OCI-LY1 (cell line): ENCODE data around the gene PTPRN2.

Experiments
- H2AFZ ChIP-seq: fragments of 200-600 bp; sonication (generic), shearing (Covaris generic); 2 replicates; pipeline ENCODE4 v1.6.0; 2014; ENCODE audit warnings: antibody characterized with exemption, mild to moderate bottlenecking, low read length
- H3F3A ChIP-seq: fragments of 200-600 bp; sonication (generic), shearing (Covaris generic); 2 replicates; pipeline ENCODE4 v1.6.0; 2014; ENCODE audit warnings: mild to moderate bottlenecking, antibody characterized with exemption, low read length, moderate library complexity; ENCODE audit not compliant: insufficient read depth
- H3K27ac ChIP-seq: fragments of 200-600 bp; sonication (generic); 2 replicates; pipeline ENCODE4 v1.5.1; 2014; ENCODE audit warnings: low read length, mixed run types, mild to moderate bottlenecking, low read depth; ENCODE audit not compliant: poor library complexity, severe bottlenecking
- H3K27me3 ChIP-seq: fragments of 200-600 bp; sonication (generic); 2 replicates; pipeline ENCODE4 v1.6.0; 2014; ENCODE audit warnings: antibody characterized with exemption, mild to moderate bottlenecking, low read length, moderate library complexity; ENCODE audit not compliant: insufficient read depth
- H3K36me3 ChIP-seq: fragments of 200-600 bp; sonication (generic); 2 replicates; pipeline ENCODE4 v1.6.1; 2014; ENCODE audit warnings: mild to moderate bottlenecking, antibody characterized with exemption, low read length, moderate library complexity, mixed read lengths; ENCODE audit not compliant: insufficient read depth
- H3K4me1 ChIP-seq: fragments of 200-600 bp; sonication (generic); 2 replicates; pipeline ENCODE4 v1.5.1; 2014; ENCODE audit warnings: mild to moderate bottlenecking, low read length, moderate library complexity; ENCODE audit not compliant: insufficient read depth, severe bottlenecking
- H3K4me2 ChIP-seq: fragments of 200-600 bp; sonication (generic), shearing (Covaris generic); 2 replicates; pipeline ENCODE4 v1.6.1; 2014; ENCODE audit warnings: low read length
- H3K4me3 ChIP-seq: fragments of 200-600 bp; sonication (generic); 2 replicates; pipeline ENCODE4 v1.5.1; 2014; ENCODE audit warnings: low read length, low read depth, mild to moderate bottlenecking, mixed read lengths; ENCODE audit not compliant: poor library complexity, severe bottlenecking
- H3K79me2 ChIP-seq: fragments of 200-600 bp; shearing (Covaris generic); 2 replicates; pipeline ENCODE4 v1.6.1; 2016; ENCODE audit warnings: mixed run types, low read length, mixed read lengths; ENCODE audit not compliant: insufficient read depth
- H3K9ac ChIP-seq: fragments of 200-600 bp; sonication (generic), shearing (Covaris generic); 2 replicates; pipeline ENCODE4 v1.6.1; 2014; ENCODE audit warnings: mild to moderate bottlenecking, low read length, mixed read lengths
- H3K9me2 ChIP-seq: fragments of 200-600 bp; sonication (generic), shearing (Covaris generic); 2 replicates; pipeline ENCODE4 v1.6.1; 2014; ENCODE audit warnings: low read depth, mild to moderate bottlenecking, low read length, mixed read lengths
- H3K9me3 ChIP-seq: fragments of 200-600 bp; shearing (Covaris generic); 2 replicates; pipeline ENCODE4 v1.6.1; 2014; ENCODE audit warnings: low read length, mixed read lengths
- H4K20me1 ChIP-seq: fragments of 200-600 bp; sonication (generic), shearing (Covaris generic); 2 replicates; pipeline ENCODE4 v1.6.0; 2016; ENCODE audit warnings: mild to moderate bottlenecking, low read length; ENCODE audit not compliant: insufficient read depth
- CTCF ChIP-seq: fragments of 200-600 bp; sonication (generic), shearing (Covaris generic); IDR thresholded peaks from 2 replicates; pipeline ENCODE4 v1.5.1; 2017; ENCODE audit warnings: mild to moderate bottlenecking, antibody characterized with exemption, low read length, moderate library complexity, mixed read lengths
- EZH2 ChIP-seq: fragments of 200-600 bp; sonication (generic), shearing (Covaris generic); IDR thresholded peaks from 2 replicates; pipeline ENCODE4 v1.8.0; 2017; ENCODE audit warnings: borderline replicate concordance, mixed run types, mild to moderate bottlenecking, antibody characterized with exemption, low read length, moderate library complexity, mixed read lengths

PTPRN2 gene

GRCh38 chr7:157527686-157528085 lies 1059.9 kb downstream of the PTPRN2 start:
- H3K9me2 ChIP-seq = no peaks in the 10 kb centered on the region
- no peaks in the 10 kb centered on the region for H3K4me1 ChIP-seq
- no peak overlapping the region for H3K4me2 ChIP-seq
- H3F3A ChIP-seq = no peaks in the 10 kb centered on the region
- no peak overlapping the region for H3K9ac ChIP-seq
- no peaks in the 10 kb centered on the region; the same call in 1 of the 2 replicates for H3K9me3 ChIP-seq
- no peak overlapping the region for H3K4me3 ChIP-seq
- no peaks in the 10 kb centered on the region for H4K20me1 ChIP-seq
- no peak overlapping the region for H3K27ac ChIP-seq
- H3K27me3 ChIP-seq = no peaks in the 10 kb centered on the region; the same call in 1 of the 2 replicates
- TF ChIP-seq CTCF (no peak), EZH2 (no peak)
- no peaks in the 10 kb centered on the region; the same call in 1 of the 2 replicates for H3K36me3 ChIP-seq
- H3K79me2 ChIP-seq = no peaks in the 10 kb centered on the region
- no peak overlapping the region for H2AFZ ChIP-seq

- Histone ChIP-seq H3K27me3 (no peaks in the 10 kb centered on the region; the same call in 1 of the 2 replicates), H3K4me1 (no peaks in the 10 kb centered on the region), H3K4me2 (no peak overlapping the region), H3K79me2 (no peaks in the 10 kb centered on the region), H3K36me3 (no peaks in the 10 kb centered on the region), H3F3A (no peaks in the 10 kb centered on the region), H3K9me2 (no peaks in the 10 kb centered on the region), H4K20me1 (no peaks in the 10 kb centered on the region), H3K27ac (no peak overlapping the region), H3K9me3 (no peaks in the 10 kb centered on the region), H3K9ac (no peak overlapping the region), H2AFZ (no peak overlapping the region), H3K4me3 (no peak overlapping the region)
- TF ChIP-seq CTCF = no peak
- no peak for TF ChIP-seq EZH2
These were observed 1060.5 kb downstream of the PTPRN2 start for GRCh38 chr7:157526913-157527634.

- Histone ChIP-seq H3K27me3 (no peaks in the 10 kb centered on the region; the same call in 1 of the 2 replicates), H3K9me2 (no peaks in the 10 kb centered on the region), H2AFZ (no peak overlapping the region), H4K20me1 (no peaks in the 10 kb centered on the region), H3K27ac (no peak overlapping the region), H3K4me2 (no peak overlapping the region), H3K36me3 (no peaks in the 10 kb centered on the region), H3K79me2 (no peaks in the 10 kb centered on the region), H3K4me3 (no peak overlapping the region), H3F3A (no peaks in the 10 kb centered on the region), H3K4me1 (no peaks in the 10 kb centered on the region), H3K9ac (no peak overlapping the region), H3K9me3 (no peaks in the 10 kb centered on the region)
- TF ChIP-seq EZH2 (no peak), CTCF (no peak)
These were observed 1061.4 kb downstream of the PTPRN2 start for GRCh38 chr7:157526005-157526912.
